Neural progenitor cell (in vitro differentiated cells): ENCODE data around the gene CDH23.

Source experiments
- CTCF ChIP-seq: fragments of 200-600 bp; sonication (generic); IDR thresholded peaks from 2 replicates; pipeline ENCODE4 v1.5.1; 2017; ENCODE audit warnings: antibody characterized with exemption, mild to moderate bottlenecking
- EZH2phosphoT487 ChIP-seq: fragments of 200-600 bp; sonication (generic); IDR thresholded peaks from 2 replicates; pipeline ENCODE4 v1.6.1; 2017; ENCODE audit warnings: antibody characterized with exemption

GRCh38 chr10:71371750-71372166 lies 25.0 kb upstream of the CDH23 start:
- TF ChIP-seq CTCF (no peak), EZH2phosphoT487 (no peak)
